ENCODE results near the gene KIF26B.

The KIF26B gene

GRCh38 chr1:245481261-245481660 is 326.5 kb downstream of the KIF26B start:
- Histone ChIP-seq H3K4me2 (ENCODE audit: low read depth, low read length, poor library complexity, severe bottlenecking) (no peak overlapping the region), H3K27me3 (ENCODE audit: low read length) (no peaks in the 10 kb centered on the region), H3K9ac (ENCODE audit: low read length) (no peak overlapping the region), H2AFZ (ENCODE audit: low read depth, low read length, severe bottlenecking) (no peak overlapping the region), H3K9me3 (ENCODE audit: insufficient read depth, low read length) (no peaks in the 10 kb centered on the region), H3K27ac (ENCODE audit: low read depth, low read length) (no peak overlapping the region), H3K4me3 (ENCODE audit: insufficient read depth, low read length, poor library complexity, severe bottlenecking) (no peak overlapping the region), H4K20me1 (ENCODE audit: low read depth, low read length) (no peaks in the 10 kb centered on the region), H3K36me3 (ENCODE audit: low read length) (no peaks in the 10 kb centered on the region), H3F3A (ENCODE audit: insufficient read depth) (no peaks in the 10 kb centered on the region), H3K79me2 (ENCODE audit: insufficient read depth, low read length) (no peaks in the 10 kb centered on the region), H3K9me2 (replicated peaks; ENCODE audit: insufficient read depth, low read length) (no peaks in the 10 kb centered on the region)
- TF ChIP-seq EZH2phosphoT487 (conservative IDR thresholded peaks at IDR 0.05; ENCODE audit: low read length) (no peak), CTCF (IDR thresholded peaks at IDR 0.05; ENCODE audit: insufficient read depth, low read length, poor library complexity, severe bottlenecking) (no peak)

DNA sequence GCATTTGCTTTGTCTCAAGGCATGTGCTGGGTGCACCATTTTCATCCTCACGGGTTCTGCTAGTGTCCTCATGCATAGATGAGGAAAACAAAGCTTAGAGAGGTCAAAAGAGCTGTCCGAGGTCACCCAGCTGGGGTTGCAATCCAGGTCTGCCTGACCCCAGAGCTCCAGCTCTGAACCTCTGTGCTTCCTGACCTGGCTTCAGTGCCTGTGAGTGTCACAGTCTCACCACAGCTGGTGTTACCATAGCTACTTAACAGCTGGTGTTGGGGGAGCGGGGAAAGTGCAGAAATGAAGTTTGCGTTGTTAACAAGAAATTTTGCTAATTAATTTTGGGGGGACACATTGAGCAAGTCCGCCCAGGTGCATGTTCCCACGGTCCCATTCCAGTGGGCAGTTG is 328.5 kb downstream of the KIF26B start:
- Histone ChIP-seq H2AFZ (ENCODE audit: low read depth, low read length, severe bottlenecking) (no peak overlapping the region), H3K79me2 (ENCODE audit: insufficient read depth, low read length) (no peaks in the 10 kb centered on the region), H3K4me2 (ENCODE audit: low read depth, low read length, poor library complexity, severe bottlenecking) (no peak overlapping the region), H3K36me3 (ENCODE audit: low read length) (no peaks in the 10 kb centered on the region), H3K9me2 (replicated peaks; ENCODE audit: insufficient read depth, low read length) (no peaks in the 10 kb centered on the region), H3K9me3 (ENCODE audit: insufficient read depth, low read length) (no peaks in the 10 kb centered on the region), H3K27ac (ENCODE audit: low read depth, low read length) (no peak overlapping the region), H3K9ac (ENCODE audit: low read length) (no peak overlapping the region), H4K20me1 (ENCODE audit: low read depth, low read length) (no peaks in the 10 kb centered on the region), H3K4me3 (ENCODE audit: insufficient read depth, low read length, poor library complexity, severe bottlenecking) (no peak overlapping the region), H3K27me3 (ENCODE audit: low read length) (no peaks in the 10 kb centered on the region), H3F3A (ENCODE audit: insufficient read depth) (no peaks in the 10 kb centered on the region)
- TF ChIP-seq EZH2phosphoT487 (conservative IDR thresholded peaks at IDR 0.05; ENCODE audit: low read length), result no peak

DNA sequence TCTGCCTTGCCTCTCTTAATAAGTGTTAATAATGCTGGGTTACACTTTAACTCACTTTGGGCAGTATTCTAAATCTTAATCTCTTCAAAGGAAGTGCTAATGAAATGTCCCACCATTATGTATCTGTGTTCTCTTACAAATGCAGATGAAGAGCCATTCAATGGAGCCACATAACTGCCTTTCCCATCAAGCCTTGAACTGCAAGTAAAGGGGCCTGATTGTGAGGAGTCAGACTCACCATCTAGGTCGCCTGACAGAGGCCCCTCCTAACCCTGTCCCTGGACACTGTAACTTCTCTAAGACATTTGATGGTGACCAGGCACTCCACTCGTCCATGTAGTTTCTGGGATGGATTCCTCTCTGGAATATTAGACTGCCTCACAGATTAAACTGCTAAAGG is 329.4 kb downstream of the KIF26B start:
- TF ChIP-seq CTCF (IDR thresholded peaks at IDR 0.05; ENCODE audit: insufficient read depth, low read length, poor library complexity, severe bottlenecking) (no peak), EZH2phosphoT487 (conservative IDR thresholded peaks at IDR 0.05; ENCODE audit: low read length) (no peak)
- no peaks in the 10 kb centered on the region for H3K9me3 ChIP-seq (ENCODE audit: insufficient read depth, low read length)

GRCh38 chr1:245485996-245486395 is 331.2 kb downstream of the KIF26B start:
- H2AFZ ChIP-seq (ENCODE audit: low read depth, low read length, severe bottlenecking), result no peak overlapping the region
- H3K4me2 ChIP-seq (ENCODE audit: low read depth, low read length, poor library complexity, severe bottlenecking), result no peak overlapping the region
- H3K27me3 ChIP-seq (ENCODE audit: low read length), result no peaks in the 10 kb centered on the region
- H3F3A ChIP-seq (ENCODE audit: insufficient read depth), result no peaks in the 10 kb centered on the region
- H4K20me1 ChIP-seq (ENCODE audit: low read depth, low read length), result no peaks in the 10 kb centered on the region
- H3K9me2 ChIP-seq (replicated peaks; ENCODE audit: insufficient read depth, low read length), result no peaks in the 10 kb centered on the region
- H3K27ac ChIP-seq (ENCODE audit: low read depth, low read length), result no peak overlapping the region
- H3K9me3 ChIP-seq (ENCODE audit: insufficient read depth, low read length), result no peaks in the 10 kb centered on the region
- no peaks in the 10 kb centered on the region for H3K36me3 ChIP-seq (ENCODE audit: low read length)
- H3K4me3 ChIP-seq (ENCODE audit: insufficient read depth, low read length, poor library complexity, severe bottlenecking), result no peak overlapping the region
- H3K79me2 ChIP-seq (ENCODE audit: insufficient read depth, low read length), result no peaks in the 10 kb centered on the region
- TF ChIP-seq CTCF (IDR thresholded peaks at IDR 0.05; ENCODE audit: insufficient read depth, low read length, poor library complexity, severe bottlenecking) (no peak), EZH2phosphoT487 (conservative IDR thresholded peaks at IDR 0.05; ENCODE audit: low read length) (no peak)
- H3K9ac ChIP-seq (ENCODE audit: low read length), result no peak overlapping the region

More for the DNA sequence above, 329.4 kb downstream of the KIF26B start:
- Histone ChIP-seq H3K27ac (ENCODE audit: low read depth, low read length) (no peak overlapping the region), H3F3A (ENCODE audit: insufficient read depth) (no peaks in the 10 kb centered on the region), H3K36me3 (ENCODE audit: low read length) (no peaks in the 10 kb centered on the region), H3K9me2 (replicated peaks; ENCODE audit: insufficient read depth, low read length) (no peaks in the 10 kb centered on the region), H3K4me3 (ENCODE audit: insufficient read depth, low read length, poor library complexity, severe bottlenecking) (no peak overlapping the region), H2AFZ (ENCODE audit: low read depth, low read length, severe bottlenecking) (no peak overlapping the region), H3K9ac (ENCODE audit: low read length) (no peak overlapping the region), H3K27me3 (ENCODE audit: low read length) (no peaks in the 10 kb centered on the region), H3K4me2 (ENCODE audit: low read depth, low read length, poor library complexity, severe bottlenecking) (no peak overlapping the region), H4K20me1 (ENCODE audit: low read depth, low read length) (no peaks in the 10 kb centered on the region), H3K79me2 (ENCODE audit: insufficient read depth, low read length) (no peaks in the 10 kb centered on the region)

Measured in SU-DHL-6 (cell line).